Osteoblast (primary cell): ENCODE measurements around the gene CLPTM1L. TPM values are rescaled to one million over a fixed set of nuclear protein-coding genes. Genes with fewer than 3 reads are reported as not detected.
A peak's percentile ranks its signal among the peaks of the same experiment; 100 is the strongest.

Source experiments
- DNase-seq: peaks from one replicate; pipeline ENCODE4 v3.0.0; 2011; ENCODE audit warnings: low spot score, mixed read lengths; ENCODE audit not compliant: insufficient read length; ENCODE audit errors: missing footprints
- H2AFZ ChIP-seq: 2 replicates; pipeline ENCODE4 v1.6.0; 2011; ENCODE audit warnings: mild to moderate bottlenecking, low read length
- H3K27ac ChIP-seq: 2 replicates; pipeline ENCODE4 v1.5.1; 2011; ENCODE audit warnings: mild to moderate bottlenecking, low read depth, low read length, moderate library complexity
- H3K27me3 ChIP-seq: 2 replicates; pipeline ENCODE4 v1.6.0; 2012; ENCODE audit warnings: mild to moderate bottlenecking, control low read depth, inconsistent platforms, low read length, moderate library complexity; ENCODE audit not compliant: insufficient read depth
- H3K36me3 ChIP-seq: 2 replicates; pipeline ENCODE4 v1.5.1; 2011; ENCODE audit warnings: mild to moderate bottlenecking, low read length, control low read depth, moderate library complexity; ENCODE audit not compliant: insufficient read depth
- H3K4me1 ChIP-seq: 2 replicates; pipeline ENCODE4 v1.5.1; 2011; ENCODE audit warnings: mild to moderate bottlenecking, low read length, control low read depth, moderate library complexity; ENCODE audit not compliant: insufficient read depth
- H3K4me2 ChIP-seq: 2 replicates; pipeline ENCODE4 v1.6.0; 2011; ENCODE audit warnings: mild to moderate bottlenecking, low read length; ENCODE audit not compliant: insufficient read depth
- H3K4me3 ChIP-seq: fragments of 200-600 bp; sonication (generic); 3 replicates; pipeline ENCODE4 v1.5.1; 2012; ENCODE audit warnings: mild to moderate bottlenecking, low read length, inconsistent platforms; ENCODE audit not compliant: insufficient read depth
- H3K79me2 ChIP-seq: 2 replicates; pipeline ENCODE4 v1.6.0; 2012; ENCODE audit warnings: mild to moderate bottlenecking, low read length, control low read depth, inconsistent platforms; ENCODE audit not compliant: insufficient read depth
- H3K9me3 ChIP-seq: 2 replicates; pipeline ENCODE4 v1.5.1; 2011; ENCODE audit warnings: low read depth, low read length, control low read depth
- H4K20me1 ChIP-seq: 2 replicates; pipeline ENCODE4 v1.6.0; 2012; ENCODE audit warnings: mild to moderate bottlenecking, low read length, control low read depth; ENCODE audit not compliant: insufficient read depth
- CTCF ChIP-seq: IDR thresholded peaks from 2 replicates; pipeline ENCODE4 v1.5.1; 2011; ENCODE audit warnings: mild to moderate bottlenecking, low read depth, low read length, moderate library complexity; ENCODE audit errors: extremely low read depth
- total RNA-seq: library from RNA; depleted of rRNA; stranded (reverse); fragments of >200 nt; gene quantifications from 2 replicates; pipeline ENCODE4 v1.2.3, GENCODE V29; 2012

Gene CLPTM1L
- total RNA-seq, 1 donor = 139 TPM

GRCh38 chr5:1332461-1333001, 12.4 kb downstream of the CLPTM1L start:
- H4K20me1 ChIP-seq = peaks cover 11% of the 10 kb centered on the region
- H3K4me2 ChIP-seq = no peak overlapping the region
- no peak overlapping the region for H3K4me3 ChIP-seq
- no peaks in the 10 kb centered on the region for H3K79me2 ChIP-seq
- TF ChIP-seq CTCF = no peak
- H3K27me3 ChIP-seq = no peaks in the 10 kb centered on the region
- H3K9me3 ChIP-seq = no peaks in the 10 kb centered on the region
- peaks cover 46% of the 10 kb centered on the region for H3K36me3 ChIP-seq
- DNase-seq = peak; percentile 87
- H3K27ac ChIP-seq = no peak overlapping the region
- no peak overlapping the region for H2AFZ ChIP-seq
- H3K4me1 ChIP-seq = no peaks in the 10 kb centered on the region

GRCh38 chr5:1331861-1332405, 13.0 kb downstream of the CLPTM1L start:
- DNase-seq = peak; percentile 48
- Histone ChIP-seq H3K36me3 (peaks cover 43% of the 10 kb centered on the region), H3K4me2 (no peak overlapping the region), H3K27ac (no peak overlapping the region), H2AFZ (no peak overlapping the region), H3K27me3 (no peaks in the 10 kb centered on the region), H3K4me1 (no peaks in the 10 kb centered on the region), H3K79me2 (no peaks in the 10 kb centered on the region), H3K4me3 (no peak overlapping the region), H3K9me3 (no peaks in the 10 kb centered on the region), H4K20me1 (peaks cover 11% of the 10 kb centered on the region)
- no peak for TF ChIP-seq CTCF

- Histone ChIP-seq H3K36me3 (peaks cover 43% of the 10 kb centered on the region), H3K4me3 (no peak overlapping the region), H3K27me3 (no peaks in the 10 kb centered on the region), H3K79me2 (no peaks in the 10 kb centered on the region), H3K4me2 (no peak overlapping the region), H3K9me3 (no peaks in the 10 kb centered on the region), H3K27ac (no peak overlapping the region), H3K4me1 (no peaks in the 10 kb centered on the region), H4K20me1 (peaks cover 11% of the 10 kb centered on the region), H2AFZ (no peak overlapping the region)
- peak; percentile 58 for DNase-seq
- no peak for TF ChIP-seq CTCF
Observed at GRCh38 chr5:1330847-1331831, 13.8 kb downstream of the CLPTM1L start.
